MM.1S (cell line): ENCODE measurements around the gene GABRG3.

Source experiments
- DNase-seq: peaks from one replicate; pipeline ENCODE4 v3.0.0-alpha.2; 2015
- H2AFZ ChIP-seq: fragments of 300-600 bp; sonication (generic); 2 replicates; pipeline ENCODE4 v1.6.0; 2016; ENCODE audit warnings: antibody characterized with exemption, low read length
- H3F3A ChIP-seq: fragments of 300-600 bp; sonication (generic); 2 replicates; pipeline ENCODE4 v1.6.1; 2016; ENCODE audit warnings: mild to moderate bottlenecking, antibody characterized with exemption, low read length, moderate library complexity, mixed read lengths; ENCODE audit not compliant: insufficient read depth
- H3K27ac ChIP-seq: fragments of 300-600 bp; sonication (generic); 2 replicates; pipeline ENCODE4 v1.5.1; 2016; ENCODE audit warnings: mild to moderate bottlenecking, low read length
- H3K27me3 ChIP-seq: fragments of 300-600 bp; sonication (generic); replicated peaks from 2 replicates; pipeline ENCODE4 v1.6.0; 2016; ENCODE audit warnings: low read length; ENCODE audit not compliant: insufficient read depth
- H3K36me3 ChIP-seq: fragments of 300-600 bp; sonication (generic); replicated peaks from 2 replicates; pipeline ENCODE4 v1.6.1; 2016; ENCODE audit warnings: mild to moderate bottlenecking, low read length, mixed read lengths; ENCODE audit not compliant: insufficient read depth
- H3K4me1 ChIP-seq: fragments of 300-600 bp; sonication (generic); 2 replicates; pipeline ENCODE4 v1.6.1; 2016; ENCODE audit warnings: low read length, mixed read lengths
- H3K4me2 ChIP-seq: fragments of 300-600 bp; sonication (generic); 2 replicates; pipeline ENCODE4 v1.6.0; 2016; ENCODE audit warnings: low read depth, low read length
- H3K4me3 ChIP-seq: fragments of 300-600 bp; sonication (generic); 2 replicates; pipeline ENCODE4 v1.5.1; 2016; ENCODE audit warnings: low read length, mixed read lengths
- H3K79me2 ChIP-seq: fragments of 300-600 bp; sonication (generic); 2 replicates; pipeline ENCODE4 v1.6.1; 2016; ENCODE audit warnings: mixed run types, low read length, mixed read lengths
- H3K9ac ChIP-seq: fragments of 300-600 bp; sonication (generic); 2 replicates; pipeline ENCODE4 v1.6.1; 2016; ENCODE audit warnings: low read length, mixed read lengths
- H3K9me2 ChIP-seq: fragments of 300-600 bp; sonication (generic); replicated peaks from 2 replicates; pipeline ENCODE4 v1.6.1; 2016; ENCODE audit warnings: mild to moderate bottlenecking, low read length, mixed read lengths; ENCODE audit not compliant: insufficient read depth
- H3K9me3 ChIP-seq: fragments of 300-600 bp; sonication (generic); replicated peaks from 2 replicates; pipeline ENCODE4 v1.6.1; 2016; ENCODE audit warnings: mild to moderate bottlenecking, low read length, mixed read lengths; ENCODE audit not compliant: insufficient read depth
- H4K20me1 ChIP-seq: fragments of 300-600 bp; sonication (generic); 2 replicates; pipeline ENCODE4 v1.6.1; 2016; ENCODE audit warnings: mild to moderate bottlenecking, low read length, moderate library complexity, mixed read lengths; ENCODE audit not compliant: insufficient read depth
- CTCF ChIP-seq: fragments of 300-600 bp; sonication (generic); IDR thresholded peaks from 2 replicates; pipeline ENCODE4 v1.5.1; 2016; ENCODE audit warnings: antibody characterized with exemption, low read length, mixed read lengths
- EZH2 ChIP-seq: fragments of 300-600 bp; sonication (generic); optimal IDR thresholded peaks from 2 replicates; pipeline ENCODE3; 2017; ENCODE audit warnings: low read depth, mild to moderate bottlenecking, antibody characterized with exemption, low read length, mixed read lengths
- EZH2phosphoT487 ChIP-seq: fragments of 300-600 bp; sonication (generic); IDR thresholded peaks from 2 replicates; pipeline ENCODE4 v1.6.1; 2018; ENCODE audit warnings: antibody characterized with exemption, low read length

GABRG3 gene

GRCh38 chr15:27341780-27342343 lies 370.9 kb downstream of the GABRG3 start:
- Histone ChIP-seq H3K4me3 (no peak overlapping the region), H3F3A (no peaks in the 10 kb centered on the region), H3K79me2 (no peaks in the 10 kb centered on the region), H2AFZ (no peak overlapping the region), H3K27me3 (no peaks in the 10 kb centered on the region), H3K27ac (no peak overlapping the region), H3K9me3 (no peaks in the 10 kb centered on the region), H3K36me3 (no peaks in the 10 kb centered on the region), H3K9ac (no peak overlapping the region), H3K9me2 (no peaks in the 10 kb centered on the region), H3K4me2 (no peak overlapping the region), H3K4me1 (no peaks in the 10 kb centered on the region), H4K20me1 (no peaks in the 10 kb centered on the region)
- no peak for TF ChIP-seq EZH2
- no peak for TF ChIP-seq EZH2phosphoT487
- no peak for TF ChIP-seq CTCF
- DNase-seq, result no peak

- Histone ChIP-seq H2AFZ (no peak overlapping the region), H3K79me2 (no peaks in the 10 kb centered on the region), H3K27ac (no peak overlapping the region), H3K27me3 (no peaks in the 10 kb centered on the region), H3K4me3 (no peak overlapping the region), H3K9ac (no peak overlapping the region), H3K4me2 (no peak overlapping the region), H3K4me1 (no peaks in the 10 kb centered on the region), H3F3A (no peaks in the 10 kb centered on the region), H3K9me2 (no peaks in the 10 kb centered on the region), H4K20me1 (no peaks in the 10 kb centered on the region), H3K9me3 (no peaks in the 10 kb centered on the region), H3K36me3 (no peaks in the 10 kb centered on the region)
- no peak for TF ChIP-seq EZH2
- TF ChIP-seq EZH2phosphoT487, result no peak
- TF ChIP-seq CTCF, result no peak
- DNase-seq, result no peak
These were observed 372.0 kb downstream of the GABRG3 start for GRCh38 chr15:27342991-27343390.

- no peak for DNase-seq
- no peaks in the 10 kb centered on the region for H3K9me3 ChIP-seq
- no peaks in the 10 kb centered on the region for H3K4me1 ChIP-seq
These were observed 381.2 kb downstream of the GABRG3 start for GRCh38 chr15:27352136-27352535.

More at GRCh38 chr15:27352136-27352535, 381.2 kb downstream of the GABRG3 start:
- Histone ChIP-seq H3K4me3 (no peak overlapping the region), H3K36me3 (no peaks in the 10 kb centered on the region), H4K20me1 (no peaks in the 10 kb centered on the region), H3K27me3 (no peaks in the 10 kb centered on the region), H3F3A (no peaks in the 10 kb centered on the region), H2AFZ (no peak overlapping the region), H3K4me2 (no peak overlapping the region), H3K9me2 (no peaks in the 10 kb centered on the region), H3K79me2 (no peaks in the 10 kb centered on the region), H3K9ac (no peak overlapping the region), H3K27ac (no peak overlapping the region)
- TF ChIP-seq CTCF, result no peak
- TF ChIP-seq EZH2phosphoT487, result no peak
- TF ChIP-seq EZH2, result no peak
